ENCODE measurements around the gene HNRNPC. TPM values are rescaled to one million over a fixed set of nuclear protein-coding genes. Genes with fewer than 3 reads are reported as not detected.

Gene HNRNPC
- total and polyA plus RNA-seq, 10 of the 15 experiments (the other 5 are each of a cell fraction or from before 2014, with no cell fraction given), result 679 to 1,492 (median 1,262) TPM

DNA sequence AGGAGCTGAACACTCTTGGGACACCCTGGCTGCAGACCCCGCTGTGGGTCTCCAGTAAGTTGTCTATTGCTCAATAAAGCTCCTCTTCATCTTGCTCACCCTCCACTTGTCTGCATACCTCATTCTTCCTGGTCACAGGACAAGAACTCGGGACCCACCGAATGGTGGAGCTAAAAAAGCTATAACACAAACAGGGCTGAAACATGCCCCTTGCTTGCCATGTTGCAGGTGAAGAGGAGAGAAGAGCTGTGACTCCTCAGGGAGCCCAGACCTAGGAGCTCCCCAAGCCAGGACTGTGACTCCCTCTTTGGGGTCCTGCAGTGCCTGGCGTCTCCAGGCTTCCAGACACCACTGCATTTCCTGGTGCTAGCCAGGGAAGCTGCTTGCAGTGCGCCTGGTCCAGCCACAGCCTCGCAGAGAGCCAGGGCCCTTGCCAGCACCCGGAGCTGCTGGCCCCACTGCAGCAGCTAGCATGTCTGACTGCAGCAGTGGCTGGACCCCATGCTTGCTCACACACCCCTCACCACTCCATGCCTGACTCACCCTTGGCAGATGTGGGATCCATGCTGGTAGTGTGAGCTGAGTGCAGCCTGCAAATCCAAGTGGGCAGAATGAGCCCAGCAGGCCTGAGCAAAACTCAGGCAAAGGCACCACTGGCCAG is 76.2 kb downstream of the HNRNPC start:
- Histone ChIP-seq H3K9me3 (replicated peaks; ENCODE audit: control insufficient read depth, insufficient read depth, low read length) (no peaks in the 10 kb centered on the region), H3K27me3 (replicated peaks in 1 of 2; ENCODE audit: control insufficient read depth in 2 of 2, insufficient read depth in 2 of 2, low read length in 1 of 2) (no peaks in the 10 kb centered on the region), H2AFZ (ENCODE audit: control insufficient read depth, low read depth, low read length) (no peak overlapping the region), H4K20me1 (ENCODE audit: control insufficient read depth, insufficient read depth) (no peaks in the 10 kb centered on the region), H3K27ac (ENCODE audit: control insufficient read depth, insufficient read depth) (no peak overlapping the region), H3K9ac (ENCODE audit: control insufficient read depth, insufficient read depth, low read length) (no peak overlapping the region), H3K4me1 (ENCODE audit: control insufficient read depth, insufficient read depth, low read length) (peaks cover 4% of the 10 kb centered on the region; the same call in 1 of the 2 replicates), H3K36me3 (ENCODE audit: control insufficient read depth in 2 of 2, insufficient read depth in 2 of 2, low read length in 1 of 2) (no peaks in the 10 kb centered on the region), H3K4me2 (ENCODE audit: control insufficient read depth, insufficient read depth) (no peak overlapping the region), H3K4me3 (no peak overlapping the region), H3K79me2 (ENCODE audit: control insufficient read depth, insufficient read depth, low read length) (no peaks in the 10 kb centered on the region)
- WGBS (ENCODE audit: insufficient coverage, insufficient replicate concordance, low lambda C conversion rate, missing lambda C conversion rate), result 64% methylated on average over 7 of the region's 7 CpGs
- FAIRE-seq (no peak), DNase-seq (ENCODE audit: low read depth, low spot score) (no peak), ATAC-seq (no peak)
- intact Hi-C loops (cut with micrococcal nuclease; ENCODE audit: unreplicated experiment), result no loop called here
- POLR2A ChIA-PET, result interaction anchor here (0.7 kb wide), 2 partner anchors 10 to 33 kb away, joined by 3 to 5 read pairs; no protein-coding TSS in a partner anchor
- in situ Hi-C loops (cut with MboI), result no loop called here
- RAD21 ChIA-PET (ENCODE audit: unreplicated experiment), result interaction anchor here (1.4 to 1.5 kb wide), 2 partner anchors 14 to 115 kb away, joined by 3 read pairs; no protein-coding TSS in a partner anchor
- CTCF ChIA-PET, result interaction anchor here (1.4 kb wide), 1 partner anchor 179 kb away, joined by 3 read pairs; no protein-coding TSS in a partner anchor
- no TSS peak for BruUV-seq (replicated peaks)
- SMC1A ChIA-PET (ENCODE audit: uncharacterized antibody, unreplicated experiment), result interaction anchor here (0.7 to 0.9 kb wide), 3 partner anchors 16 to 388 kb away, joined by 3 to 4 read pairs (median 3); no protein-coding TSS in a partner anchor
- no peak for TF ChIP-seq YBX1 (IDR thresholded peaks at IDR 0.05)
- TF ChIP-seq HDAC6 (IDR thresholded peaks at IDR 0.05; ENCODE audit: unreplicated experiment), result no peak
- TF ChIP-seq SRF (IDR thresholded peaks at IDR 0.05; ENCODE audit: low read depth in 2 of 2, low read length in 2 of 2), result no peak
- TF ChIP-seq, protein P1, sequence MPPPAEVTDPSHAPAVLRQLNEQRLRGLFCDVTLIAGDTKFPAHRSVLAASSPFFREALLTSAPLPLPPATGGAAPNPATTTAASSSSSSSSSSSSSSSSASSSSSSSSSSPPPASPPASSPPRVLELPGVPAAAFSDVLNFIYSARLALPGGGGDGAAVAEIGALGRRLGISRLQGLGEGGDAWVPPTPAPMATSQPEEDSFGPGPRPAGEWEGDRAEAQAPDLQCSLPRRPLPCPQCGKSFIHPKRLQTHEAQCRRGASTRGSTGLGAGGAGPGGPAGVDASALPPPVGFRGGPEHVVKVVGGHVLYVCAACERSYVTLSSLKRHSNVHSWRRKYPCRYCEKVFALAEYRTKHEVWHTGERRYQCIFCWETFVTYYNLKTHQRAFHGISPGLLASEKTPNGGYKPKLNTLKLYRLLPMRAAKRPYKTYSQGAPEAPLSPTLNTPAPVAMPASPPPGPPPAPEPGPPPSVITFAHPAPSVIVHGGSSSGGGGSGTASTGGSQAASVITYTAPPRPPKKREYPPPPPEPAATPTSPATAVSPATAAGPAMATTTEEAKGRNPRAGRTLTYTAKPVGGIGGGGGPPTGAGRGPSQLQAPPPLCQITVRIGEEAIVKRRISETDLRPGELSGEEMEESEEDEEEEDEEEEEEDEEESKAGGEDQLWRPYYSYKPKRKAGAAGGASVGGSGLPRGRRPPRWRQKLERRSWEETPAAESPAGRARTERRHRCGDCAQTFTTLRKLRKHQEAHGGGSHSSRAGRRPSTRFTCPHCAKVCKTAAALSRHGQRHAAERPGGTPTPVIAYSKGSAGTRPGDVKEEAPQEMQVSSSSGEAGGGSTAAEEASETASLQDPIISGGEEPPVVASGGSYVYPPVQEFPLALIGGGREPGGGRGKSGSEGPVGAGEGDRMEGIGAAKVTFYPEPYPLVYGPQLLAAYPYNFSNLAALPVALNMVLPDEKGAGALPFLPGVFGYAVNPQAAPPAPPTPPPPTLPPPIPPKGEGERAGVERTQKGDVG (CRISPR knock-in tag; IDR thresholded peaks at IDR 0.05), result no peak
- TF ChIP-seq ZNF384 (IDR thresholded peaks at IDR 0.05; ENCODE audit: borderline replicate concordance, low read depth, low read length), result no peak
- TF ChIP-seq SP1 (IDR thresholded peaks at IDR 0.05; ENCODE audit: low read depth, low read length), result no peak
- no peak for TF ChIP-seq SMAD5 (IDR thresholded peaks at IDR 0.05; ENCODE audit: low read depth)
- TF ChIP-seq NR2C2 (IDR thresholded peaks at IDR 0.05; ENCODE audit: borderline replicate concordance, control insufficient read depth, insufficient read length, low read depth), result no peak
- no peak for TF ChIP-seq EGR1 (IDR thresholded peaks at IDR 0.05; ENCODE audit: borderline replicate concordance in 1 of 2, low read depth in 2 of 2, low read length in 2 of 2)
- TF ChIP-seq ZNF24 (IDR thresholded peaks at IDR 0.05), result no peak
- TF ChIP-seq, protein P2, sequence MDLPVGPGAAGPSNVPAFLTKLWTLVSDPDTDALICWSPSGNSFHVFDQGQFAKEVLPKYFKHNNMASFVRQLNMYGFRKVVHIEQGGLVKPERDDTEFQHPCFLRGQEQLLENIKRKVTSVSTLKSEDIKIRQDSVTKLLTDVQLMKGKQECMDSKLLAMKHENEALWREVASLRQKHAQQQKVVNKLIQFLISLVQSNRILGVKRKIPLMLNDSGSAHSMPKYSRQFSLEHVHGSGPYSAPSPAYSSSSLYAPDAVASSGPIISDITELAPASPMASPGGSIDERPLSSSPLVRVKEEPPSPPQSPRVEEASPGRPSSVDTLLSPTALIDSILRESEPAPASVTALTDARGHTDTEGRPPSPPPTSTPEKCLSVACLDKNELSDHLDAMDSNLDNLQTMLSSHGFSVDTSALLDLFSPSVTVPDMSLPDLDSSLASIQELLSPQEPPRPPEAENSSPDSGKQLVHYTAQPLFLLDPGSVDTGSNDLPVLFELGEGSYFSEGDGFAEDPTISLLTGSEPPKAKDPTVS (IDR thresholded peaks at IDR 0.05; ENCODE audit: low read depth, low read length), result no peak
- TF ChIP-seq, protein P3, sequence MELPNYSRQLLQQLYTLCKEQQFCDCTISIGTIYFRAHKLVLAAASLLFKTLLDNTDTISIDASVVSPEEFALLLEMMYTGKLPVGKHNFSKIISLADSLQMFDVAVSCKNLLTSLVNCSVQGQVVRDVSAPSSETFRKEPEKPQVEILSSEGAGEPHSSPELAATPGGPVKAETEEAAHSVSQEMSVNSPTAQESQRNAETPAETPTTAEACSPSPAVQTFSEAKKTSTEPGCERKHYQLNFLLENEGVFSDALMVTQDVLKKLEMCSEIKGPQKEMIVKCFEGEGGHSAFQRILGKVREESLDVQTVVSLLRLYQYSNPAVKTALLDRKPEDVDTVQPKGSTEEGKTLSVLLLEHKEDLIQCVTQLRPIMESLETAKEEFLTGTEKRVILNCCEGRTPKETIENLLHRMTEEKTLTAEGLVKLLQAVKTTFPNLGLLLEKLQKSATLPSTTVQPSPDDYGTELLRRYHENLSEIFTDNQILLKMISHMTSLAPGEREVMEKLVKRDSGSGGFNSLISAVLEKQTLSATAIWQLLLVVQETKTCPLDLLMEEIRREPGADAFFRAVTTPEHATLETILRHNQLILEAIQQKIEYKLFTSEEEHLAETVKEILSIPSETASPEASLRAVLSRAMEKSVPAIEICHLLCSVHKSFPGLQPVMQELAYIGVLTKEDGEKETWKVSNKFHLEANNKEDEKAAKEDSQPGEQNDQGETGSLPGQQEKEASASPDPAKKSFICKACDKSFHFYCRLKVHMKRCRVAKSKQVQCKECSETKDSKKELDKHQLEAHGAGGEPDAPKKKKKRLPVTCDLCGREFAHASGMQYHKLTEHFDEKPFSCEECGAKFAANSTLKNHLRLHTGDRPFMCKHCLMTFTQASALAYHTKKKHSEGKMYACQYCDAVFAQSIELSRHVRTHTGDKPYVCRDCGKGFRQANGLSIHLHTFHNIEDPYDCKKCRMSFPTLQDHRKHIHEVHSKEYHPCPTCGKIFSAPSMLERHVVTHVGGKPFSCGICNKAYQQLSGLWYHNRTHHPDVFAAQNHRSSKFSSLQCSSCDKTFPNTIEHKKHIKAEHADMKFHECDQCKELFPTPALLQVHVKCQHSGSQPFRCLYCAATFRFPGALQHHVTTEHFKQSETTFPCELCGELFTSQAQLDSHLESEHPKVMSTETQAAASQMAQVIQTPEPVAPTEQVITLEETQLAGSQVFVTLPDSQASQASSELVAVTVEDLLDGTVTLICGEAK (IDR thresholded peaks at IDR 0.05; ENCODE audit: borderline replicate concordance), result no peak

Measured in GM12878 (cell line).